GM19035 (cell line): ENCODE results near the gene RBM38.

ENCODE experiments used
- ATAC-seq: cut with Tn5 transposase; IDR thresholded peaks from one replicate; pipeline ENCODE4 v1.9.1; 2021; ENCODE audit not compliant: unreplicated experiment

Gene RBM38

GRCh38 chr20:57448764-57449354, 57.7 kb downstream of the RBM38 start:
- no peak for ATAC-seq

- no peak for ATAC-seq
Measured at GRCh38 chr20:57449398-57450354, 58.5 kb downstream of the RBM38 start.

- peak; percentile 88 for ATAC-seq
Measured at GRCh38 chr20:57450419-57450818, 59.2 kb downstream of the RBM38 start.

- no peak for ATAC-seq
Measured at GRCh38 chr20:57450931-57451330, 59.7 kb downstream of the RBM38 start.

GRCh38 chr20:57451431-57451794, 60.2 kb downstream of the RBM38 start:
- ATAC-seq = no peak

- no peak for ATAC-seq
Measured at GRCh38 chr20:57451795-57452661, 60.8 kb downstream of the RBM38 start.

GRCh38 chr20:57455386-57455785, 64.2 kb downstream of the RBM38 start:
- no peak for ATAC-seq

GRCh38 chr20:57456116-57456515, 64.9 kb downstream of the RBM38 start:
- no peak for ATAC-seq

- ATAC-seq = no peak
Measured at GRCh38 chr20:57457243-57458095, 66.3 kb downstream of the RBM38 start.

GRCh38 chr20:57458400-57459160, 67.4 kb downstream of the RBM38 start:
- no peak for ATAC-seq
